ENCODE data around the gene ADARB1. TPM values are rescaled to one million over a fixed set of nuclear protein-coding genes. Genes with fewer than 3 reads are reported as not detected.

Gene ADARB1
- total RNA-seq, 1 experiment from 2014 or later, result 12.1 TPM

GRCh38 chr21:45237401-45237800 lies 163.0 kb downstream of the ADARB1 start:
- Histone ChIP-seq H3K9me3 (ENCODE audit: insufficient read depth, low read depth) (no peaks in the 10 kb centered on the region), H3K4me2 (no peak overlapping the region), H3K4me3 (no peak overlapping the region), H2AFZ (no peak overlapping the region), H3K27me3 (ENCODE audit: insufficient read depth, low read depth) (no peaks in the 10 kb centered on the region), H3F3A (ENCODE audit: insufficient read depth, low read depth) (no peaks in the 10 kb centered on the region), H3K79me2 (ENCODE audit: low read depth) (no peaks in the 10 kb centered on the region), H3K4me1 (replicated peaks; ENCODE audit: insufficient read depth) (no peaks in the 10 kb centered on the region), H3K27ac (no peak overlapping the region), H4K20me1 (ENCODE audit: insufficient read depth) (no peaks in the 10 kb centered on the region), H3K36me3 (ENCODE audit: low read depth) (no peaks in the 10 kb centered on the region), H3K9me2 (ENCODE audit: insufficient read depth) (no peaks in the 10 kb centered on the region)
- ChIA-PET CTCF (no interaction called here), POLR2A (ENCODE audit: unreplicated experiment) (no interaction called here)
- BruUV-seq (replicated peaks), result no TSS peak
- DNase-seq, result no peak
- intact Hi-C loops (cut with micrococcal nuclease; ENCODE audit: unreplicated experiment), result no loop called here
- TF ChIP-seq CTCF (conservative IDR thresholded peaks at IDR 0.05), result no peak
- no peak for TF ChIP-seq EZH2 (IDR thresholded peaks at IDR 0.05; ENCODE audit: low read depth)

- Histone ChIP-seq H3K27ac (no peak overlapping the region), H3K27me3 (ENCODE audit: insufficient read depth, low read depth) (peaks cover 6% of the 10 kb centered on the region), H3K4me2 (no peak overlapping the region), H4K20me1 (ENCODE audit: insufficient read depth) (no peaks in the 10 kb centered on the region), H3K36me3 (ENCODE audit: low read depth) (no peaks in the 10 kb centered on the region), H3K4me3 (no peak overlapping the region), H3F3A (ENCODE audit: insufficient read depth, low read depth) (no peaks in the 10 kb centered on the region), H3K79me2 (ENCODE audit: low read depth) (no peaks in the 10 kb centered on the region), H3K4me1 (replicated peaks; ENCODE audit: insufficient read depth) (no peaks in the 10 kb centered on the region), H2AFZ (no peak overlapping the region), H3K9me2 (ENCODE audit: insufficient read depth) (no peaks in the 10 kb centered on the region), H3K9me3 (ENCODE audit: insufficient read depth, low read depth) (no peaks in the 10 kb centered on the region; the same call in 1 of the 2 replicates)
- DNase-seq, result no peak
- ChIA-PET CTCF (no interaction called here), POLR2A (ENCODE audit: unreplicated experiment) (no interaction called here)
- intact Hi-C loops (cut with micrococcal nuclease; ENCODE audit: unreplicated experiment), result loop anchor here (10.0 kb wide), 1 partner anchor 97 kb away; no protein-coding TSS in a partner anchor
- no TSS peak for BruUV-seq (replicated peaks)
- TF ChIP-seq EZH2 (IDR thresholded peaks at IDR 0.05; ENCODE audit: low read depth) (no peak), CTCF (conservative IDR thresholded peaks at IDR 0.05) (no peak)
These were observed 167.0 kb downstream of the ADARB1 start for GRCh38 chr21:45241357-45241756.

- no peak overlapping the region for H3K4me3 ChIP-seq
- TF ChIP-seq CTCF (conservative IDR thresholded peaks at IDR 0.05), result no peak
- no peak for TF ChIP-seq EZH2 (IDR thresholded peaks at IDR 0.05; ENCODE audit: low read depth)
- ChIA-PET CTCF (no interaction called here), POLR2A (ENCODE audit: unreplicated experiment) (no interaction called here)
- no peak for DNase-seq
- H2AFZ ChIP-seq, result no peak overlapping the region
- H3K27me3 ChIP-seq (ENCODE audit: insufficient read depth, low read depth), result peaks cover 19% of the 10 kb centered on the region
- no peaks in the 10 kb centered on the region for H3K36me3 ChIP-seq (ENCODE audit: low read depth)
- no peaks in the 10 kb centered on the region for H3F3A ChIP-seq (ENCODE audit: insufficient read depth, low read depth)
- no peaks in the 10 kb centered on the region for H3K79me2 ChIP-seq (ENCODE audit: low read depth)
- no peaks in the 10 kb centered on the region for H4K20me1 ChIP-seq (ENCODE audit: insufficient read depth)
- no TSS peak for BruUV-seq (replicated peaks)
- intact Hi-C loops (cut with micrococcal nuclease; ENCODE audit: unreplicated experiment), result loop anchor here (10.0 kb wide), 1 partner anchor 99 kb away; no protein-coding TSS in a partner anchor
- H3K4me1 ChIP-seq (replicated peaks; ENCODE audit: insufficient read depth), result no peaks in the 10 kb centered on the region
- no peak overlapping the region for H3K4me2 ChIP-seq
- no peak overlapping the region for H3K27ac ChIP-seq
- H3K9me2 ChIP-seq (ENCODE audit: insufficient read depth), result no peaks in the 10 kb centered on the region
- no peaks in the 10 kb centered on the region; the same call in 1 of the 2 replicates for H3K9me3 ChIP-seq (ENCODE audit: insufficient read depth, low read depth)
These were observed 169.2 kb downstream of the ADARB1 start for GRCh38 chr21:45243603-45244002.
